ENCODE data around the gene PRPF6. TPM values are rescaled to one million over a fixed set of nuclear protein-coding genes. Genes with fewer than 3 reads are reported as not detected.

PRPF6 gene
- total RNA-seq (2022; extraction: Qiagen RNA extraction; ENCODE audit: low read depth), result 50.6 to 57.0 TPM (median 53.9 TPM) in 5 replicates

GRCh38 chr20:63980806-63981728 is at the start of gene PRPF6:
TSS of gene PRPF6 (plus strand) at chr20:63981132. CDS start at chr20:63981246, 114 bp downstream.

GRCh38 chr20:63955827-63956663 is 24.9 kb upstream of the PRPF6 start, which contains the start of gene UCKL1:
TSS of gene UCKL1 (minus strand) at chr20:63956416. CDS start at chr20:63956372, 44 bp downstream.

GRCh38 chr20:63969838-63970713 is 10.9 kb upstream of the PRPF6 start, which contains the start of gene ZNF512B:
TSS of gene ZNF512B (minus strand) at chr20:63969930. CDS start at chr20:63967950, 1,980 bp downstream.

GRCh38 chr20:63979557-63980316 is 1.2 kb upstream of the PRPF6 start, which contains the start of gene SAMD10:
TSS of gene SAMD10 (minus strand) at chr20:63979642. CDS start at chr20:63979467, 175 bp downstream.

GRCh38 chr20:64035933-64036345 is 55.0 kb downstream of the PRPF6 start, which contains the start of gene C20orf204:
TSS of gene C20orf204 (plus strand) at chr20:64036182. CDS start at chr20:64036324, 142 bp downstream.

GRCh38 chr20:64049060-64049877 is 68.3 kb downstream of the PRPF6 start, which contains the start of gene SOX18:
TSS of gene SOX18 (minus strand) at chr20:64049639. CDS start at chr20:64049516, 123 bp downstream.

GRCh38 chr20:64062596-64063388 is 81.9 kb downstream of the PRPF6 start, which contains the start of gene TCEA2:
TSS of gene TCEA2 (plus strand) at chr20:64063198. CDS start at chr20:64063313, 115 bp downstream.

GRCh38 chr20:64079273-64080012 is 98.5 kb downstream of the PRPF6 start, which contains the start of gene RGS19:
TSS of gene RGS19 (minus strand) at chr20:64079518. CDS start at chr20:64076886, 2,632 bp downstream.

GRCh38 chr20:64080013-64080812 is 99.3 kb downstream of the PRPF6 start, which contains the start of gene OPRL1:
TSS of gene OPRL1 (plus strand) at chr20:64080082. CDS start at chr20:64092721, 12,639 bp downstream.

Other genes with a start within 250 kb of the PRPF6 start
- gene LIME1, start 244.5 kb upstream of the PRPF6 start, total RNA-seq (2022; extraction: Qiagen RNA extraction; ENCODE audit: low read depth), result 3.3 to 10.2 TPM (median 8.5 TPM) in 5 replicates
- gene SLC2A4RG, start 241.4 kb upstream of the PRPF6 start, total RNA-seq (2022; extraction: Qiagen RNA extraction; ENCODE audit: low read depth), result 57.0 to 107 TPM (median 91.7 TPM) in 5 replicates
- gene ZBTB46, start 149.9 kb upstream of the PRPF6 start, total RNA-seq (2022; extraction: Qiagen RNA extraction; ENCODE audit: low read depth), result 0.46 to 0.96 TPM (median 0.71 TPM) in 5 replicates
- not detected in 5 replicates for gene ABHD16B, start 119.6 kb upstream of the PRPF6 start, total RNA-seq (2022; extraction: Qiagen RNA extraction; ENCODE audit: low read depth)
- gene TPD52L2, start 115.9 kb upstream of the PRPF6 start, total RNA-seq (2022; extraction: Qiagen RNA extraction; ENCODE audit: low read depth), result 119 to 131 TPM (median 126 TPM) in 5 replicates
- gene DNAJC5, start 86.0 kb upstream of the PRPF6 start, total RNA-seq (2022; extraction: Qiagen RNA extraction; ENCODE audit: low read depth), result 23.4 to 32.0 TPM (median 28.7 TPM) in 5 replicates
- 20.4 to 34.1 TPM (median 29.5 TPM) in 5 replicates for gene UCKL1, start 24.7 kb upstream of the PRPF6 start, total RNA-seq (2022; extraction: Qiagen RNA extraction; ENCODE audit: low read depth)
- 8.0 to 13.0 TPM (median 11.1 TPM) in 5 replicates for gene ZNF512B, start 11.2 kb upstream of the PRPF6 start, total RNA-seq (2022; extraction: Qiagen RNA extraction; ENCODE audit: low read depth)
- gene SAMD10, start 1.5 kb upstream of the PRPF6 start, total RNA-seq (2022; extraction: Qiagen RNA extraction; ENCODE audit: low read depth), result not detected in 5 replicates
- 0.30 to 0.54 TPM (median 0.35 TPM) in 5 replicates for gene C20orf204, start 55.0 kb downstream of the PRPF6 start, total RNA-seq (2022; extraction: Qiagen RNA extraction; ENCODE audit: low read depth)
- gene SOX18, start 68.5 kb downstream of the PRPF6 start, total RNA-seq (2022; extraction: Qiagen RNA extraction; ENCODE audit: low read depth), result 1.3 to 2.8 TPM (median 2.5 TPM) in 5 replicates
- 30.8 to 54.6 TPM (median 47.8 TPM) in 5 replicates for gene TCEA2, start 82.1 kb downstream of the PRPF6 start, total RNA-seq (2022; extraction: Qiagen RNA extraction; ENCODE audit: low read depth)
- gene RGS19, start 98.4 kb downstream of the PRPF6 start, total RNA-seq (2022; extraction: Qiagen RNA extraction; ENCODE audit: low read depth), result 14.9 to 26.7 TPM (median 22.7 TPM) in 5 replicates
- gene OPRL1, start 99.0 kb downstream of the PRPF6 start, total RNA-seq (2022; extraction: Qiagen RNA extraction; ENCODE audit: low read depth), result 0.43 to 0.89 TPM (median 0.61 TPM) in 5 replicates
- 0.79 to 2.0 TPM (median 1.7 TPM) in 5 replicates for gene LKAAEAR1, start 103.3 kb downstream of the PRPF6 start, total RNA-seq (2022; extraction: Qiagen RNA extraction; ENCODE audit: low read depth)
- gene NPBWR2, start 126.4 kb downstream of the PRPF6 start, total RNA-seq (2022; extraction: Qiagen RNA extraction; ENCODE audit: low read depth), result not detected in 5 replicates
- gene MYT1, start 183.3 kb downstream of the PRPF6 start, total RNA-seq (2022; extraction: Qiagen RNA extraction; ENCODE audit: low read depth), result 0.03 to 0.45 TPM (median 0.27 TPM) in 4 of 5 replicates, not detected in the other

Measured in A549 treated with RU486 at 1 μM for 4 hours (cell line).